ENCODE data around the gene MDFIC.

GRCh38 chr7:115066634-115067033 is 144.7 kb downstream of the MDFIC start:
- TF ChIP-seq CTCF (IDR thresholded peaks at IDR 0.05; ENCODE audit: low read depth, low read length): no peak
- TF ChIP-seq POLR2A (IDR thresholded peaks at IDR 0.05; ENCODE audit: extremely low read depth, insufficient read length): no peak

Data from NB4 (cell line).